Panc1 (cell line): ENCODE results near the gene PKP2. TPM values are rescaled to one million over a fixed set of nuclear protein-coding genes. Genes with fewer than 3 reads are reported as not detected.

Source experiments
- ATAC-seq: fragments of 200-7000 bp; cut with Tn5 transposase; 2 replicates; pipeline ENCODE4 v1.9.1; 2020; ENCODE audit warnings: mild to moderate bottlenecking, moderate library complexity
- BruUV-seq: library from RNA; stranded (reverse); fragments of 400-500 nt; replicated peaks from 2 replicates; lab custom pipeline; 2021; lab: Mats Ljungman, UMichigan
- CTCF ChIA-PET: fragments of 300-600 bp; sonication (Branson Sonifier 250); formaldehyde crosslinking; loops from one replicate; lab custom pipeline; 2022; ENCODE audit warnings: antibody characterized with exemption; lab: Charles Lee
- POLR2A ChIA-PET: fragments of 300-600 bp; sonication (Branson Sonifier 250); formaldehyde crosslinking; loops from one replicate; lab custom pipeline; 2022; ENCODE audit warnings: antibody characterized with exemption; lab: Charles Lee
- DNase-seq: peaks from one replicate; pipeline ENCODE4 v3.0.0-alpha.2; 2010; ENCODE audit warnings: low read depth, low spot score
- H3K27ac ChIP-seq: 2 replicates; pipeline ENCODE4 v1.5.1; 2011; ENCODE audit warnings: mild to moderate bottlenecking, low read length, inconsistent platforms
- H3K27me3 ChIP-seq: fragments of 200-500 bp; sonication (Bioruptor generic); 2 replicates; pipeline ENCODE4 v1.6.0; 2014; ENCODE audit warnings: low read length, inconsistent platforms; ENCODE audit not compliant: control insufficient read depth, insufficient read depth
- H3K36me3 ChIP-seq: fragments of 200-500 bp; sonication (Bioruptor generic); 2 replicates; pipeline ENCODE4 v1.5.1; 2014; ENCODE audit warnings: inconsistent platforms, mild to moderate bottlenecking, low read length, moderate library complexity; ENCODE audit not compliant: control insufficient read depth, insufficient read depth
- H3K4me1 ChIP-seq: 2 replicates; pipeline ENCODE4 v1.5.1; 2011; ENCODE audit warnings: inconsistent platforms, mild to moderate bottlenecking, low read length, moderate library complexity; ENCODE audit not compliant: control insufficient read depth, insufficient read depth
- H3K4me3 ChIP-seq, 2 experiments: 2 replicates each; pipeline ENCODE4 v1.5.1; 2011 to 2012; ENCODE audit warnings: low read depth in 2 of 2, low read length in 2 of 2, mild to moderate bottlenecking in 2 of 2, inconsistent platforms in 1 of 2, moderate library complexity in 1 of 2
- H3K9me3 ChIP-seq: fragments of 200-500 bp; sonication (Bioruptor generic); 2 replicates; pipeline ENCODE4 v1.5.1; 2014; ENCODE audit warnings: low read depth, mild to moderate bottlenecking, inconsistent platforms, low read length, moderate library complexity; ENCODE audit not compliant: control insufficient read depth, insufficient read depth
- CTCF ChIP-seq: fragments of 450-650 bp; IDR thresholded peaks from 2 replicates; pipeline ENCODE4 v1.5.1; 2017; ENCODE audit warnings: mild to moderate bottlenecking
- POLR2AphosphoS5 ChIP-seq: IDR thresholded peaks from 2 replicates; pipeline ENCODE4 v1.6.1; 2012; ENCODE audit warnings: mild to moderate bottlenecking, low read depth, low read length, moderate library complexity
- REST ChIP-seq, 2 experiments: IDR thresholded peaks; 2 replicates each; pipeline ENCODE4 v1.6.1; 2011 to 2012; ENCODE audit warnings: low read depth in 2 of 2, control low read depth in 1 of 2, low read length in 1 of 2, mild to moderate bottlenecking in 1 of 2, moderate library complexity in 1 of 2; ENCODE audit not compliant: insufficient read depth in 1 of 2
- SIN3A ChIP-seq: IDR thresholded peaks from 2 replicates; pipeline ENCODE4 v1.6.1; 2012; ENCODE audit warnings: low read depth, mild to moderate bottlenecking, low read length, moderate library complexity, borderline replicate concordance; ENCODE audit not compliant: insufficient read depth
- TCF7L2 ChIP-seq: IDR thresholded peaks from 2 replicates; pipeline ENCODE4 v1.6.1; 2011; ENCODE audit warnings: mild to moderate bottlenecking, low read depth, low read length, inconsistent platforms
- in situ Hi-C: cut with HindIII; loops from 2 replicates; pipeline ENCODE4 v1.10.0; 2016; ENCODE audit warnings: low sequenced_read_pairs, low pct_unique_long_range_greater_than_20kb
- intact Hi-C: fragments of 100-400 bp; cut with micrococcal nuclease; formaldehyde crosslinking; loops from one replicate; pipeline ENCODE4 v1.10.0; 2022; ENCODE audit not compliant: unreplicated experiment
- total RNA-seq: library from RNA; stranded (reverse); gene quantifications from one replicate; pipeline ENCODE4 v1.2.1, GENCODE V29; 2021; ENCODE audit not compliant: unreplicated experiment

Gene PKP2
- total RNA-seq, 1 experiment from 2014 or later = 2.2 TPM

- intact Hi-C loops = no loop called here
- BruUV-seq = no TSS peak
- ATAC-seq = no peak
- no peaks in the 10 kb centered on the region for H3K4me1 ChIP-seq
- in situ Hi-C loops = no loop called here
- POLR2A ChIA-PET = no interaction called here
- no peak for TF ChIP-seq POLR2AphosphoS5
- TF ChIP-seq REST (IDR thresholded peaks at IDR 0.05; ENCODE audit: insufficient read depth in 1 of 2, low read depth in 2 of 2, low read length in 1 of 2) = no peak
- TF ChIP-seq TCF7L2 = no peak
- no peak for TF ChIP-seq SIN3A
- TF ChIP-seq CTCF = no peak
- CTCF ChIA-PET = no interaction called here
- DNase-seq = no peak
- H3K36me3 ChIP-seq = no peaks in the 10 kb centered on the region
- no peak overlapping the region for H3K4me3 ChIP-seq
- H3K27me3 ChIP-seq = peaks cover 4% of the 10 kb centered on the region; the same call in 1 of the 2 replicates
- no peaks in the 10 kb centered on the region for H3K9me3 ChIP-seq
- H3K27ac ChIP-seq = no peak overlapping the region
These were observed 119.4 kb downstream of the PKP2 start for GRCh38 chr12:32777159-32777558.

GRCh38 chr12:32776258-32776657 lies 120.3 kb downstream of the PKP2 start:
- in situ Hi-C loops (no loop called here), intact Hi-C loops (no loop called here)
- peaks cover 4% of the 10 kb centered on the region; the same call in 1 of the 2 replicates for H3K27me3 ChIP-seq
- no peaks in the 10 kb centered on the region for H3K36me3 ChIP-seq
- CTCF ChIA-PET = no interaction called here
- no peak for TF ChIP-seq TCF7L2
- TF ChIP-seq POLR2AphosphoS5 = no peak
- no peak for TF ChIP-seq CTCF
- no peak for TF ChIP-seq REST (IDR thresholded peaks at IDR 0.05; ENCODE audit: insufficient read depth in 1 of 2, low read depth in 2 of 2, low read length in 1 of 2)
- no peak for TF ChIP-seq SIN3A
- DNase-seq (no peak), ATAC-seq (no peak; the same call in 1 of the 2 replicates)
- no peaks in the 10 kb centered on the region for H3K4me1 ChIP-seq
- H3K9me3 ChIP-seq = no peaks in the 10 kb centered on the region
- no peak overlapping the region for H3K27ac ChIP-seq
- no peak overlapping the region for H3K4me3 ChIP-seq
- BruUV-seq = no TSS peak
- POLR2A ChIA-PET = no interaction called here
